Measurements from ENCODE around the gene KCNE2. TPM values are rescaled to one million over a fixed set of nuclear protein-coding genes. Genes with fewer than 3 reads are reported as not detected.
"Not testable (repeated sequence)": the region's sequence is repeated elsewhere in the genome, so short reads cannot be mapped to it uniquely, and the experiment has no call there.

KCNE2 gene
- total and polyA plus RNA-seq, 2 of the 8 experiments (the other 6 are each of a cell fraction or from before 2014, with no cell fraction given), result 0.09 to 0.37 TPM

DNA sequence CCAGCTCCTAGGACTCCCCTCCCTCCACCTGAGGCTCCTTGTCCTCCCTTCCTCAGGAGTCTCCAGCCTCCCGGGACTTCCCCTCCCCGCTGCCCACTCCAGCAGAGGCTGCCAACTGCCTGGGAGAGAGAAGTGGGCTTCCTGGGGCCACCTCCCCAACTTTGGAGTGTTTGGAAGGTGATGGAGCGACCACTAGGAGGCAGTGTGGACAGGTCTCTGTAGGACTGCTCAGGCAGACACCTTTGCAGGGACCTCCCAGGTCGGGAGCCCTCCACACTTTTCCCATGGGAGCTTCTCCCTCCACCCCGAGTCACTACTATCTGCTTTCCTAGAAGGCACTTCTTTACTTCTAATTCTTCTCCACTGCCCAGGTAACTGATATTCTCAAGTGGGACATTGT is 40.9 kb downstream of the KCNE2 start:
- H3K27me3 ChIP-seq (replicated peaks in 1 of 4; ENCODE audit: control insufficient read depth in 3 of 4, extremely low read depth in 1 of 4, insufficient read depth in 3 of 4, low read length in 3 of 4); H3K14ac ChIP-seq (ENCODE audit: insufficient read length); H4K8ac ChIP-seq (ENCODE audit: extremely low read depth, insufficient read depth, low read length); H3K4me1 ChIP-seq (replicated peaks in 1 of 4; ENCODE audit: control insufficient read depth in 3 of 4, insufficient read depth in 4 of 4, low read length in 3 of 4); H3K4me3 ChIP-seq (ENCODE audit: extremely low read depth in 1 of 4, insufficient read depth in 2 of 4, low read depth in 3 of 4, low read length in 4 of 4); H3K4ac ChIP-seq (replicated peaks; ENCODE audit: insufficient read length, low read depth, low read length); FAIRE-seq; H2AFZ ChIP-seq (ENCODE audit: low read length); H3K23ac ChIP-seq (ENCODE audit: insufficient read length); H4K20me1 ChIP-seq (replicated peaks in 1 of 2; ENCODE audit: control insufficient read depth in 1 of 2, insufficient read depth in 2 of 2, low read length in 2 of 2); H3K56ac ChIP-seq (replicated peaks; ENCODE audit: insufficient read length, low read depth, low read length); H4K91ac ChIP-seq (replicated peaks; ENCODE audit: insufficient read length, low read length); H3K27ac ChIP-seq (ENCODE audit: low read depth, low read length); H2BK20ac ChIP-seq (ENCODE audit: low read length); H3K36me3 ChIP-seq (ENCODE audit: control insufficient read depth in 2 of 4, insufficient read depth in 4 of 4, low read length in 3 of 4); H2BK5ac ChIP-seq (ENCODE audit: low read depth, low read length); H4K5ac ChIP-seq (ENCODE audit: insufficient read length, low read depth, low read length); H3K23me2 ChIP-seq (ENCODE audit: low read depth, low read length); H3K9ac ChIP-seq (replicated peaks in 1 of 4; ENCODE audit: extremely low read depth in 1 of 4, low read depth in 3 of 4, low read length in 3 of 4); DNase-seq (ENCODE audit: low read depth in 1 of 2, low spot score in 2 of 2); CTCF ChIA-PET (ENCODE audit: partially characterized antibody); POLR2A ChIA-PET (ENCODE audit: partially characterized antibody); H2BK120ac ChIP-seq (replicated peaks; ENCODE audit: low read depth, low read length); H2AK5ac ChIP-seq (ENCODE audit: low read depth, low read length); H3K18ac ChIP-seq (ENCODE audit: extremely low read depth, low read length); H3K79me1 ChIP-seq (ENCODE audit: low read depth, low read length); H3K4me2 ChIP-seq (ENCODE audit: insufficient read depth in 1 of 2, low read depth in 2 of 2, low read length in 2 of 2); H2BK15ac ChIP-seq (ENCODE audit: low read length); H3K9me3 ChIP-seq (ENCODE audit: insufficient read depth in 2 of 2, low read depth in 1 of 2, low read length in 1 of 2); H2BK12ac ChIP-seq (ENCODE audit: low read depth, low read length); H3K79me2 ChIP-seq (ENCODE audit: control insufficient read depth in 1 of 2, insufficient read depth in 2 of 2, low read length in 2 of 2): not testable (repeated sequence)
- no CpG with 5 or more reads among the region's 5 CpGs for WGBS, 2 experiments (ENCODE audit: extremely low coverage in 1 of 2, insufficient coverage in 1 of 2, insufficient read length in 1 of 2, insufficient replicate concordance in 2 of 2, low coverage in 1 of 2, low lambda C conversion rate in 2 of 2, missing lambda C conversion rate in 1 of 2)

DNA sequence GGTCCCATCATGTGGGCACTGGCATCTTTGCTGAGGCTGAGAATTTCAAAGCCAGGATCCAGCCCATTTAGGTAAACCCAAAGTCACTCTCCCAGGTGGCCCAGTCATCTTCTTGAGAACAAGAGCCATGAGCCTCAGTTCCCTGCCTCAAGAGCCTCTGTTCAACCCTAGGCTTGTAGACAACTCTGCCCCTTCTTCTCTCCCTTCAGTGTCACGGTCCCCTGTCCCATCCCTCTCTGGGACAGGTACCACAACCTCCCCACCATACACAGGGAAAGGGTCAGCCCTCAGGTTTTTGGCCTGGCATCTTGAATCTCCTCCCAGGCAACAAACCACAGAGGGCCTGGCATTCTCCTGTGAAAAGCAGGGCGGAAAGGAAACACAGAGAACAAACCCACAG is 41.9 kb downstream of the KCNE2 start:
- WGBS, 2 experiments (ENCODE audit: extremely low coverage in 1 of 2, insufficient coverage in 1 of 2, insufficient read length in 1 of 2, insufficient replicate concordance in 2 of 2, low coverage in 1 of 2, low lambda C conversion rate in 2 of 2, missing lambda C conversion rate in 1 of 2), result no CpG with 5 or more reads among the region's 2 CpGs

More for the DNA sequence above, 41.9 kb downstream of the KCNE2 start:
- H2AFZ ChIP-seq (ENCODE audit: low read length); H3K4me2 ChIP-seq (ENCODE audit: insufficient read depth in 1 of 2, low read depth in 2 of 2, low read length in 2 of 2); H3K56ac ChIP-seq (replicated peaks; ENCODE audit: insufficient read length, low read depth, low read length); H3K4ac ChIP-seq (replicated peaks; ENCODE audit: insufficient read length, low read depth, low read length); H3K23ac ChIP-seq (ENCODE audit: insufficient read length); H3K36me3 ChIP-seq (ENCODE audit: control insufficient read depth in 2 of 4, insufficient read depth in 4 of 4, low read length in 3 of 4); H3K9ac ChIP-seq (replicated peaks in 1 of 4; ENCODE audit: extremely low read depth in 1 of 4, low read depth in 3 of 4, low read length in 3 of 4); H3K9me3 ChIP-seq (ENCODE audit: insufficient read depth in 2 of 2, low read depth in 1 of 2, low read length in 1 of 2); H2BK15ac ChIP-seq (ENCODE audit: low read length); H3K79me1 ChIP-seq (ENCODE audit: low read depth, low read length); H2BK120ac ChIP-seq (replicated peaks; ENCODE audit: low read depth, low read length); H4K20me1 ChIP-seq (replicated peaks in 1 of 2; ENCODE audit: control insufficient read depth in 1 of 2, insufficient read depth in 2 of 2, low read length in 2 of 2); H4K5ac ChIP-seq (ENCODE audit: insufficient read length, low read depth, low read length); H2BK5ac ChIP-seq (ENCODE audit: low read depth, low read length); H3K27ac ChIP-seq (ENCODE audit: low read depth, low read length); H3K4me1 ChIP-seq (replicated peaks in 1 of 4; ENCODE audit: control insufficient read depth in 3 of 4, insufficient read depth in 4 of 4, low read length in 3 of 4); H2BK20ac ChIP-seq (ENCODE audit: low read length); H3K79me2 ChIP-seq (ENCODE audit: control insufficient read depth in 1 of 2, insufficient read depth in 2 of 2, low read length in 2 of 2); H4K91ac ChIP-seq (replicated peaks; ENCODE audit: insufficient read length, low read length); H2AK5ac ChIP-seq (ENCODE audit: low read depth, low read length); H3K23me2 ChIP-seq (ENCODE audit: low read depth, low read length); DNase-seq (ENCODE audit: low read depth in 1 of 2, low spot score in 2 of 2); CTCF ChIA-PET (ENCODE audit: partially characterized antibody); H3K27me3 ChIP-seq (replicated peaks in 1 of 4; ENCODE audit: control insufficient read depth in 3 of 4, extremely low read depth in 1 of 4, insufficient read depth in 3 of 4, low read length in 3 of 4); H3K18ac ChIP-seq (ENCODE audit: extremely low read depth, low read length); H4K8ac ChIP-seq (ENCODE audit: extremely low read depth, insufficient read depth, low read length); H3K4me3 ChIP-seq (ENCODE audit: extremely low read depth in 1 of 4, insufficient read depth in 2 of 4, low read depth in 3 of 4, low read length in 4 of 4); H2BK12ac ChIP-seq (ENCODE audit: low read depth, low read length); H3K14ac ChIP-seq (ENCODE audit: insufficient read length); FAIRE-seq; POLR2A ChIA-PET (ENCODE audit: partially characterized antibody): not testable (repeated sequence)

Data from H1 (cell line).